GM18870 (cell line): ENCODE data around the gene ZSWIM5.
"Not testable (repeated sequence)": the region's sequence is repeated elsewhere in the genome, so short reads cannot be mapped to it uniquely, and the experiment has no call there.

Source experiments
- ATAC-seq: cut with Tn5 transposase; IDR thresholded peaks from one replicate; pipeline ENCODE4 v1.9.1; 2021; ENCODE audit warnings: moderate library complexity; ENCODE audit not compliant: unreplicated experiment

Gene ZSWIM5

GRCh38 chr1:45008076-45008475 is 198.3 kb downstream of the ZSWIM5 start:
- no peak for ATAC-seq

- no peak for ATAC-seq
Observed at GRCh38 chr1:45007311-45007710, 199.1 kb downstream of the ZSWIM5 start.

DNA sequence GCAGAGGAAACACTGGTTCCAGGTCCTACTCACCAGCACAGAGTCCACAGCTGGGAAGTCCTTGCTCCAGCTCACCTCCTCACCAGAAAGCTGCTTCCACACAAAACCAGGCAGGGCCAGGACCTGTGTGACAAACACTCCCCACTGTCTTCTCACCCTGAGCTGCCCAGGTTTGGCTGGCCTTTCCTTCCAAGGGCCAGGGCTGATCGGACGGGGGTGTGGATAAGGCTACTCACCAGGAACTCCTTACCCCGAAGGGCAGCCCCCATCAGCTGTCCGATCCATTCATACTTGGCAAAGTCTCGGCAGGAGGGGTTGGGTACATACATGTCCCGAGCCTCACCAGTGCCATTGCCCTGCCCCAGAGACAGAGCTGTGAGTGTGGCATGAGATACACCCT is 200.6 kb downstream of the ZSWIM5 start:
- ATAC-seq, result no peak

GRCh38 chr1:45004281-45004920 is 202.0 kb downstream of the ZSWIM5 start:
- ATAC-seq, result no peak

DNA sequence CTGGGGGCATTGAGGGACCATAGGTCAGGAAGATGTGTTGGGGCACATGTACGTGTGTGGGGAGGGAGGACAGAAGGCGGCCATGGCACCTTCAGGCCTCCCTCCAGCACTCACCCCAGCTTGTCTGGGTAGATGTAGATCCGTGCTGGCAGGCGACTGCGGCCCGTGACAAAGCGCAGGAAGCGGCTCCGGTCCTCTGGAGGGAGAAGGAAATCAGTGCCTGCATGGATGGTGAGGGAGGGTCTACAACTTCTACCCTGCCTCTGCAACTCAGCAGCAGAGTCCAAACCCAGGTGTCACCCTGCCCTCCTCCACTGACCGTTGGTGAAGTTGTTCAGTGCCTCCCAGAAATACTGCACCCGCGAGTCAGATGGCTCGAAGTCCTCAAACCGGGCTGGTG is 202.7 kb downstream of the ZSWIM5 start:
- no peak for ATAC-seq

- ATAC-seq, result no peak
Observed at GRCh38 chr1:45002650-45003645, 203.5 kb downstream of the ZSWIM5 start.

- ATAC-seq, result not testable (repeated sequence)
Observed at GRCh38 chr1:45001576-45001975, 204.8 kb downstream of the ZSWIM5 start.

GRCh38 chr1:45001011-45001481 is 205.4 kb downstream of the ZSWIM5 start:
- ATAC-seq, result no peak

DNA sequence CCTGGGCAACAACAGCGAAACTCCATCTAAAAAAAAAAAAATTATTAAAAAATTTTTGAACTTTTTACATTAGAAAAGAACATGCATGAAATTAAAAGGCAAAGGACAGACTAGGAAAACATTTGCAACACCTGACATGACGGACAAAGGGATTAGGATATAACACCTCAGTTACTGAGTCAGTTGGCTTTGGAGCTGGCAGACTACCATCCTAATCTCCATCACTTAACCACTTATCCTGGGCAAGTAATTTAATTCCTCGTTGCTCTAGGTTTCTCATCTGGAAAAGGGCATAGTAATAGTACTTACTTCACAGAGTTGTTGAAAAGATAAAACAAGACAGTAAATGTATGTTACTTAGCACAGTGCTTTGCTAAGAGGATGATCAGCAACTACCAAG is 207.2 kb downstream of the ZSWIM5 start:
- no peak for ATAC-seq

DNA sequence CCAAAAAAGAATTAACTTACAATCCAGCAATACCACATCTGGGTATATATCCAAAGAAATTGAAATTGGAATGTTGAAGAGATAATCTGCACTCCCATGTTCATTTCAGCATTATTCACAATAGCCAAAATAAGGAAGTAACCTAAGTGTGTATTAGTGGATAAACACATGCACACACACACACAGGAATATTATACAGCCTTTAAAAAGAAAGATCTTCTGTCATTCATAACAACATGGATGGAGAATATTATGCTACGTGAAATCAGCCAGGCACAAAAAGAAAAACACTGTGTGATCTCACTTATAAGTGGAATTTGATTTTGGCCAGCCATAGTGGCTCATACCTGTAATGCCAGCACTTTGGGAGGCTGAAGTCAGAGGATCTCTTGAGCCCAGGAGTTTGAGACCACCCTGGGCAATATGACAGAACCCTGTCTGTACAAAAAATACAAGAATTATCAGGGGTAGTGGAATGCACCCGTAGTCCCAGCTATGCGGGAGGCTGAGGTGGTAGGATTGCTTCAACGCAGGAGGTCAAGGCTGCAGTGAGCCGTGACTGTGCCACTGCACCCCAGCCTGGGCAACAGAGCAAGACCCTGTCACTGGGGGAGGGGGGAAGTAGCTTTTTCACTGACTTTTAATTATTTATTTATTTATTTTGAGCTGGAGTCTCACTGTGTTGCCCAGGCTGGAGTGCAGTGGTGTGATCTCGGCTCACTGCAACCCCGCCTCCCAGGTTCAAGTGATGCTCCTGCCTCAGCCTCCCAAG is 210.8 kb downstream of the ZSWIM5 start:
- no peak for ATAC-seq

- ATAC-seq, result no peak
Observed at GRCh38 chr1:44994309-44994898, 212.0 kb downstream of the ZSWIM5 start.

DNA sequence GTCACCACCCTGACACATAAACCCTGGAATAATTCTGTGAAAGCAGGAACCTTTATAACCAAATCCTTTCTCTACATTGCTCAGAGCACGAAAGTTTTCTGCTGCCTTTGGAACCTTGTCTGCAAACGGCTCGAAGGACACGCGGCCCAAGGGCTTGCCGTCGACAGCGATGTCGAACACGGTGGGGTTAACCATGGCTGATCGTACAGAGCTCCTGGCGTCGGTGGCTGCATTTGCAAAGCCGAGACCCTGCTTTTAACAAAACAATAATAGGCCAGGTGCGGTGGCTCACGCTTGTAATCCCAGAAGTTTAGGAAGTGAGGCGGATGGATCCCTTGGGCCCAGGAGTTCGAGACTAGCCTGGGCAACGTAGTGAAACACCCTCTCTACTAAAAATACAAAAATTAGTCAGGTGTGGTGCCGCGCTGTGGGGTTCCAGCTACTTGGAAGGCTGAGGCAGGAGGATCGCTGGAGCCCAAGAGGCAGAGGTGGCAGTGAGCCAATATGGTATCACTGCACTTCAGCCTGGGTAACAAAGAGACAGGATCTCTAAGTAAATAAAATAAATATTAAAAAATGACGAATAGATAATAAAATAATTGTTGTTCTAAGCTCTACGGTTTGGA is 217.8 kb downstream of the ZSWIM5 start:
- ATAC-seq, result no peak

DNA sequence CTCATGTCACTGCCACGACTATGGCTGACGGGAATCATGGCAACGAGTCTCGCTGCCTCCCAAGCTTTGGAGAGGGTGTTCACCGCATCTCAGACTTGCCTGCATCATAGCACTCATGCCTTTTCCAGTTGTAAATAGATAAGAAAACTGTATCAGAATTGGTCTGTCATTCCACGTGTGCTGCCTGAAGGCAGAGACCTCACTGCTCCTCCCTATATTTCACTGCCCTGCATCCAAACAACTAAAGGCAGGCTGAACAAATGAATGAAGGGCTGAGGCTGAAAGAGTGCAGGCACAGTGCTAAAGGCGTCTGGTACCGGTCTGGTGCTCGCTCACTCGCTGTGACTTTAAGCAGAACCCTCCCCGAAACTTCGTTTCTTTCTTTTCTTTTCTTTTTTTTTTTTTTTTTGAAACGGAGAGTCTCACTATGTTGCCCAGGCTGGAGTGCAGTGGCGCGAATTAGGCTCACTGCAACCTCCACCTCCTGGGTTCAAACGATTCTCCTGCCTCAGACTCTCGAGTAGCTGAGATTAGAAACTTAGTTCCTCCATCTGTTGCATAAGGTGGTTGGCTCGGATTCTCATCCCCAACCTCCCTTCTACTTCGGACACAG is 220.6 kb downstream of the ZSWIM5 start:
- no peak for ATAC-seq

GRCh38 chr1:44977372-44977771 is 229.0 kb downstream of the ZSWIM5 start:
- ATAC-seq, result not testable (repeated sequence)

DNA sequence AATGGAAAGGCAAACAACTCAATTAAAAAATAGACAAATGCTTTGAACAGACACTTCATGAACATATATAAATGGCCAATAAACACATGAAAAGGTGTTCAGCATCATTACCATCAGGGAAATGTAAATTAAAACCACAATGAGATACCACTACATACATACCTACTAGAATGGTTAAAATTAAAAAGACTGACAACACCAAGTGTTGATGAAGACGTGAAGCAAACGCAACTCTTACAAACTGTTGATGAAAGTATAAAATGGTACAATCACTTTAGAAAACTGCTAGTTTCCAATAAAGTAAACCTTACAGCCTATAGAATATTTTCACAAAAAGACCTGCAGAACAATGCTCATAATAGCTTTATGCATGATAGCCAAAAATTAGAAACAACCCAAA is 230.2 kb downstream of the ZSWIM5 start:
- no peak for ATAC-seq

GRCh38 chr1:44973645-44974044 is 232.8 kb downstream of the ZSWIM5 start:
- no peak for ATAC-seq

- no peak for ATAC-seq
Observed at GRCh38 chr1:44970317-44970716, 236.1 kb downstream of the ZSWIM5 start.
